Measurements from ENCODE around the gene TMPRSS15.

DNA sequence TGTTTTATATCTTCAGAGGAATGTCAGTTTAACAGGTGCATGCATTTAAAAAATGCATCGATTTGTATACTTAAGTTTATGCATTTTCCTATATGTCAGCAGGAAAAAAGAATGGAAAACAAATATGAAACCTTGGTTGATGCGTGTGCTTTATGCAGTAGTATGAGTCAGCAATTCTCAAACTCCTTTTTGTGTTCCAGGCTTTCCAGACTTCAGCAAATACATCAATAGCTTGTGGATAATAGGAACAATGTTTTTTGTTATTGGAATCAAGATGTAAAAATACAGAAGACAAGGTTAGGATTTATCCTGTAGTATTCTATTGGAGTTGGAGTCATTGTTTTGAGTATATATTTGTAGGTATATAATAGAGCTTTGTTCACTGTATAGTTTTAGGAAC lies 113.7 kb downstream of the TMPRSS15 start:
- no peak for TF ChIP-seq ZNF302 (CRISPR knock-in tag; IDR thresholded peaks at IDR 0.05)
- TF ChIP-seq REST (IDR thresholded peaks at IDR 0.05): no peak
- no peak for TF ChIP-seq POLR2A (IDR thresholded peaks at IDR 0.05; ENCODE audit: low read length)
- TF ChIP-seq, protein P1, sequence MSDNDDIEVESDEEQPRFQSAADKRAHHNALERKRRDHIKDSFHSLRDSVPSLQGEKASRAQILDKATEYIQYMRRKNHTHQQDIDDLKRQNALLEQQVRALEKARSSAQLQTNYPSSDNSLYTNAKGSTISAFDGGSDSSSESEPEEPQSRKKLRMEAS (IDR thresholded peaks at IDR 0.05): no peak
- TF ChIP-seq, protein P2, sequence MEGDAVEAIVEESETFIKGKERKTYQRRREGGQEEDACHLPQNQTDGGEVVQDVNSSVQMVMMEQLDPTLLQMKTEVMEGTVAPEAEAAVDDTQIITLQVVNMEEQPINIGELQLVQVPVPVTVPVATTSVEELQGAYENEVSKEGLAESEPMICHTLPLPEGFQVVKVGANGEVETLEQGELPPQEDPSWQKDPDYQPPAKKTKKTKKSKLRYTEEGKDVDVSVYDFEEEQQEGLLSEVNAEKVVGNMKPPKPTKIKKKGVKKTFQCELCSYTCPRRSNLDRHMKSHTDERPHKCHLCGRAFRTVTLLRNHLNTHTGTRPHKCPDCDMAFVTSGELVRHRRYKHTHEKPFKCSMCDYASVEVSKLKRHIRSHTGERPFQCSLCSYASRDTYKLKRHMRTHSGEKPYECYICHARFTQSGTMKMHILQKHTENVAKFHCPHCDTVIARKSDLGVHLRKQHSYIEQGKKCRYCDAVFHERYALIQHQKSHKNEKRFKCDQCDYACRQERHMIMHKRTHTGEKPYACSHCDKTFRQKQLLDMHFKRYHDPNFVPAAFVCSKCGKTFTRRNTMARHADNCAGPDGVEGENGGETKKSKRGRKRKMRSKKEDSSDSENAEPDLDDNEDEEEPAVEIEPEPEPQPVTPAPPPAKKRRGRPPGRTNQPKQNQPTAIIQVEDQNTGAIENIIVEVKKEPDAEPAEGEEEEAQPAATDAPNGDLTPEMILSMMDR (IDR thresholded peaks at IDR 0.05): no peak
- no peak for TF ChIP-seq EHMT2 (IDR thresholded peaks at IDR 0.05; ENCODE audit: low read depth)
- TF ChIP-seq CHD4 (IDR thresholded peaks at IDR 0.05; ENCODE audit: borderline replicate concordance): no peak
